B cell (primary cell): ENCODE measurements around the gene TMEM203. TPM values are rescaled to one million over a fixed set of nuclear protein-coding genes. Genes with fewer than 3 reads are reported as not detected.
A peak's percentile ranks its signal among the peaks of the same experiment; 100 is the strongest.

Experiments used
- ATAC-seq: fragments of 200-7000 bp; cut with Tn5 transposase; one replicate; pipeline ENCODE4 v1.10.0; 2021; ENCODE audit warnings: low read depth, mild to moderate bottlenecking, moderate number of reproducible peaks, moderate library complexity
- CTCF ChIA-PET: fragments of 350-600 bp; sonication (Branson Sonifier 250); formaldehyde crosslinking; loops from one replicate; lab custom pipeline; 2021; ENCODE audit warnings: antibody characterized with exemption, inconsistent platforms; lab: Charles Lee
- POLR2A ChIA-PET: fragments of 350-600 bp; sonication (Branson Sonifier 250); formaldehyde crosslinking; loops from one replicate; lab custom pipeline; 2021; ENCODE audit warnings: antibody characterized with exemption; lab: Charles Lee
- DNase-seq: peaks from one replicate; pipeline ENCODE4 v3.0.0; 2013
- H2AFZ ChIP-seq: 2 replicates; pipeline ENCODE4 v1.6.1; 2012; ENCODE audit warnings: mild to moderate bottlenecking, low read depth, low read length; ENCODE audit not compliant: insufficient read depth, poor library complexity, severe bottlenecking
- H3K27ac ChIP-seq, 2 donors: 1 replicate in 1 of 2; 2 replicates in 1 of 2; pipeline ENCODE4 v1.5.1; 2012 to 2013; ENCODE audit warnings: low read length in 2 of 2, mild to moderate bottlenecking in 2 of 2, moderate library complexity in 1 of 2
- H3K27me3 ChIP-seq, 4 experiments: fragments of 200-600 bp in 1 of 4; sonication (generic) in 1 of 4; replicated peaks in 1 of 4; 1 replicate in 2 of 4; 2 replicates in 2 of 4; pipeline versions ENCODE4 v1.6.1 to v1.7.0; 2013 to 2016; ENCODE audit warnings: low read length in 3 of 4, mild to moderate bottlenecking in 2 of 4, mixed read lengths in 1 of 4, moderate library complexity in 1 of 4; ENCODE audit not compliant: insufficient read depth in 4 of 4, control insufficient read depth in 3 of 4; ENCODE audit errors: control extremely low read depth in 1 of 4
- H3K36me3 ChIP-seq, 2 experiments: replicated peaks in 1 of 2; 1 replicate in 1 of 2; 2 replicates in 1 of 2; pipeline versions ENCODE4 v1.6.1 to v1.7.1; 2013; ENCODE audit warnings: low read length in 1 of 2; ENCODE audit not compliant: insufficient read depth in 2 of 2, control insufficient read depth in 1 of 2; ENCODE audit errors: control extremely low read depth in 1 of 2, extremely low read depth in 1 of 2
- H3K4me1 ChIP-seq, 2 donors: fragments of 200-600 bp in 1 of 2; sonication (generic) in 1 of 2; 1 replicate in 1 of 2; 2 replicates in 1 of 2; pipeline versions ENCODE4 v1.5.1 to v1.6.1; 2013 to 2017; ENCODE audit warnings: low read length in 2 of 2; ENCODE audit not compliant: control insufficient read depth in 2 of 2, insufficient read depth in 2 of 2
- H3K4me2 ChIP-seq: replicated peaks from 2 replicates; pipeline ENCODE3; 2012; ENCODE audit warnings: mild to moderate bottlenecking, low read depth, low read length; ENCODE audit not compliant: poor library complexity, severe bottlenecking
- H3K4me3 ChIP-seq, 5 experiments: fragments of 200-600 bp in 1 of 5; sonication (generic) in 1 of 5; 1 replicate in 3 of 5; 2 replicates in 2 of 5; pipeline versions ENCODE4 v1.5.1 to v1.7.0; 2011 to 2016; ENCODE audit warnings: low read length in 4 of 5, mild to moderate bottlenecking in 4 of 5, low read depth in 2 of 5, control low read depth in 1 of 5, moderate library complexity in 1 of 5; ENCODE audit not compliant: insufficient read depth in 1 of 5; ENCODE audit errors: control extremely low read depth in 1 of 5, extremely low read depth in 1 of 5
- H3K79me2 ChIP-seq: fragments of 200-600 bp; sonication (generic); one replicate; pipeline ENCODE4 v1.6.0; 2016; ENCODE audit warnings: low read length; ENCODE audit not compliant: control insufficient read depth, insufficient read depth
- H3K9ac ChIP-seq: fragments of 200-600 bp; sonication (generic); 2 replicates; pipeline ENCODE4 v1.6.1; 2017; ENCODE audit warnings: mild to moderate bottlenecking, low read length, moderate library complexity
- H3K9me3 ChIP-seq, 3 donors: one replicate each; pipeline versions ENCODE4 v1.6.1 to v1.7.1; 2013; ENCODE audit warnings: low read length in 2 of 3; ENCODE audit not compliant: control insufficient read depth in 2 of 3, insufficient read depth in 1 of 3; ENCODE audit errors: control extremely low read depth in 1 of 3
- H4K20me1 ChIP-seq: 2 replicates; pipeline ENCODE4 v1.6.0; 2012; ENCODE audit warnings: mild to moderate bottlenecking, low read length; ENCODE audit not compliant: insufficient read depth, control insufficient read depth, poor library complexity, severe bottlenecking
- H3K27ac Mint-ChIP-seq: one replicate; pipeline ENCODE4 v1.8.0; 2021; ENCODE audit warnings: mixed read lengths
- H3K27me3 Mint-ChIP-seq: one replicate; pipeline ENCODE4 v1.8.0; 2021; ENCODE audit warnings: mixed read lengths
- H3K4me1 Mint-ChIP-seq: one replicate; pipeline ENCODE4 v1.8.0; 2021; ENCODE audit warnings: mixed read lengths
- H3K4me3 Mint-ChIP-seq: one replicate; pipeline ENCODE4 v1.8.0; 2021; ENCODE audit warnings: mixed read lengths
- H3K9me3 Mint-ChIP-seq: one replicate; pipeline ENCODE4 v1.8.0; 2022; ENCODE audit warnings: mixed read lengths; ENCODE audit not compliant: insufficient read depth
- CTCF ChIP-seq: fragments of 200-600 bp; IDR thresholded peaks from one replicate; pipeline ENCODE4 v1.8.0; 2022; ENCODE audit warnings: antibody characterized with exemption, mild to moderate bottlenecking
- EZH2 ChIP-seq: IDR thresholded peaks from 2 replicates; pipeline ENCODE4 v1.6.1; 2012; ENCODE audit warnings: borderline replicate concordance, low read depth, mild to moderate bottlenecking, moderate library complexity, low read length; ENCODE audit not compliant: insufficient read depth, poor library complexity, severe bottlenecking
- WGBS: methylation state at CpG from one replicate; pipeline ENCODE4 v1.1.5; 2013; ENCODE audit warnings: missing lambda C conversion rate; ENCODE audit not compliant: insufficient coverage; 5-methylcytosine and 5-hydroxymethylcytosine counted together
- intact Hi-C: fragments of 100-400 bp; cut with micrococcal nuclease; formaldehyde crosslinking; loops from one replicate; pipeline ENCODE4 v1.10.0; 2022
- polyA plus RNA-seq: library from polyadenylated mRNA; depleted of rRNA; stranded (reverse); fragments of >200 nt; gene quantifications from 2 replicates; pipeline ENCODE4 v1.2.3, GENCODE V29; 2012
- total RNA-seq, 2 donors: library from RNA; stranded (reverse); fragments of 120-200 nt in 1 of 2; gene quantifications; 1 replicate in 1 of 2; 2 replicates in 1 of 2; pipeline versions ENCODE4 v1.2.3 to v1.2.4, GENCODE V29; 2013 to 2022

The TMEM203 gene
- total and polyA plus RNA-seq, 2 donors (not counting 1 experiment from before 2014, with no cell fraction given), result 20.6 to 35.7 TPM

- Histone ChIP-seq H3K36me3 (peaks cover 0 to 49% of the 10 kb centered on the region in 2 experiments), H3K27ac (peak overlapping the region; percentile 78 to 90), H4K20me1 (peaks cover 61% of the 10 kb centered on the region), H3K4me1 (peaks cover 26 to 40% of the 10 kb centered on the region in 2 donors), H3K9ac (peak overlapping the region; percentile 94), H3K9me3 (peaks cover 0 to 3% (median 0%) of the 10 kb centered on the region in 3 donors), H2AFZ (peak overlapping the region; percentile 88), H3K79me2 (peaks cover 78% of the 10 kb centered on the region), H3K4me2 (peak overlapping the region; percentile 95), H3K27me3 (no peaks in the 10 kb centered on the region), H3K4me3 (peak overlapping the region; percentile 50 to 99 (median 98))
- under 1% methylated on average over 30 of the region's 31 CpGs for WGBS
- intact Hi-C loops, result loop anchor here (1.0 to 5.0 kb wide), 6 partner anchors 12 to 61 kb away; partner anchors contain the start of genes NDOR1, RNF224, TMEM203 and TPRN
- POLR2A ChIA-PET, result interaction anchor here (1.1 to 2.7 kb wide), 6 partner anchors 11 to 89 kb away, joined by 3 to 21 read pairs (median 8); partner anchors contain the start of genes RNF208 and TOR4A
- H3K9me3 Mint-ChIP-seq, result no peaks in the 10 kb centered on the region
- TF ChIP-seq CTCF (no peak), EZH2 (no peak)
- ATAC-seq, result no peak
- H3K4me3 Mint-ChIP-seq, result peak overlapping the region; percentile 96
- H3K4me1 Mint-ChIP-seq, result peaks cover 36% of the 10 kb centered on the region
- peak overlapping the region; percentile 95 for H3K27ac Mint-ChIP-seq
- no peaks in the 10 kb centered on the region for H3K27me3 Mint-ChIP-seq
- DNase-seq, result no peak
- CTCF ChIA-PET, result interaction anchor here (1.1 to 4.0 kb wide), 8 partner anchors 9 to 99 kb away, joined by 3 to 42 read pairs (median 8); partner anchors contain the start of genes CYSRT1, RNF224, TPRN and TUBB4B
Observed at GRCh38 chr9:137188086-137188489, 17.4 kb downstream of the TMEM203 start.

- no peaks in the 10 kb centered on the region for H3K27me3 Mint-ChIP-seq
- Histone ChIP-seq H3K9me3 (peaks cover 0 to 3% (median 0%) of the 10 kb centered on the region in 3 donors), H3K4me1 (peaks cover 26 to 40% of the 10 kb centered on the region in 2 donors), H3K27ac (peak overlapping the region in 1 of 2 donors; percentile 90), H3K9ac (peak overlapping the region; percentile 94), H3K79me2 (peaks cover 71% of the 10 kb centered on the region), H4K20me1 (peaks cover 66% of the 10 kb centered on the region), H3K36me3 (peaks cover 0 to 56% of the 10 kb centered on the region in 2 experiments), H3K27me3 (no peaks in the 10 kb centered on the region), H3K4me2 (peak overlapping the region; percentile 95), H3K4me3 (peak overlapping the region; percentile 50 to 99 (median 98)), H2AFZ (no peak overlapping the region)
- no peak for TF ChIP-seq EZH2
- TF ChIP-seq CTCF, result no peak
- H3K4me3 Mint-ChIP-seq, result peak overlapping the region; percentile 96
- 86% methylated on average over 15 of the region's 15 CpGs for WGBS
- intact Hi-C loops, result loop anchor here (5.0 kb wide), 1 partner anchor 60 kb away; no protein-coding TSS in a partner anchor
- peaks cover 36% of the 10 kb centered on the region for H3K4me1 Mint-ChIP-seq
- no peaks in the 10 kb centered on the region for H3K9me3 Mint-ChIP-seq
- ATAC-seq (no peak), DNase-seq (no peak)
- peak overlapping the region; percentile 95 for H3K27ac Mint-ChIP-seq
- POLR2A ChIA-PET, result interaction anchor here (0.5 to 2.7 kb wide), 4 partner anchors 11 to 188 kb away, joined by 3 to 21 read pairs (median 12); partner anchors contain the start of gene RNF208
- CTCF ChIA-PET, result interaction anchor here (2.8 to 4.0 kb wide), 3 partner anchors 15 to 50 kb away, joined by 13 to 42 read pairs (median 22); partner anchors contain the start of genes CYSRT1, RNF224 and TPRN
Observed at GRCh38 chr9:137187386-137187785, 18.1 kb downstream of the TMEM203 start.
